ENCODE measurements around the gene NTNG1.
A peak's percentile ranks its signal among the peaks of the same experiment; 100 is the strongest.

NTNG1 gene

GRCh38 chr1:107443027-107443426 lies 302.2 kb downstream of the NTNG1 start:
- no peaks in the 10 kb centered on the region for H3K9me3 ChIP-seq (ENCODE audit: control insufficient read depth, low read length)
- TF ChIP-seq CTCF (IDR thresholded peaks at IDR 0.05) = no peak
- H3K27ac ChIP-seq = no peak overlapping the region
- H3K27me3 ChIP-seq (ENCODE audit: control insufficient read depth, insufficient read depth, low read length) = no peaks in the 10 kb centered on the region
- no peak overlapping the region for H3K4me2 ChIP-seq (ENCODE audit: low read length)
- H3K36me3 ChIP-seq (ENCODE audit: control insufficient read depth, insufficient read depth, low read length) = no peaks in the 10 kb centered on the region
- H3K4me1 ChIP-seq = peaks cover 21% of the 10 kb centered on the region
- no peak overlapping the region for H2AFZ ChIP-seq
- H3K79me2 ChIP-seq = no peaks in the 10 kb centered on the region
- no peak overlapping the region for H3K9ac ChIP-seq
- no peak overlapping the region for H3K4me3 ChIP-seq (ENCODE audit: low read depth, low read length)

GRCh38 chr1:107443860-107444259 lies 303.0 kb downstream of the NTNG1 start:
- H3K27me3 ChIP-seq (ENCODE audit: control insufficient read depth, insufficient read depth, low read length) = no peaks in the 10 kb centered on the region
- peak overlapping the region; percentile 29 for H2AFZ ChIP-seq
- no peaks in the 10 kb centered on the region for H3K79me2 ChIP-seq
- H3K4me1 ChIP-seq = peaks cover 21% of the 10 kb centered on the region
- H3K36me3 ChIP-seq (ENCODE audit: control insufficient read depth, insufficient read depth, low read length) = no peaks in the 10 kb centered on the region
- no peak overlapping the region for H3K27ac ChIP-seq
- H3K9me3 ChIP-seq (ENCODE audit: control insufficient read depth, low read length) = no peaks in the 10 kb centered on the region
- no peak for TF ChIP-seq CTCF (IDR thresholded peaks at IDR 0.05)
- no peak overlapping the region for H3K4me3 ChIP-seq (ENCODE audit: low read depth, low read length)
- no peak overlapping the region for H3K4me2 ChIP-seq (ENCODE audit: low read length)
- H3K9ac ChIP-seq = no peak overlapping the region

GRCh38 chr1:107444302-107444701 lies 303.5 kb downstream of the NTNG1 start:
- H3K4me1 ChIP-seq = peaks cover 21% of the 10 kb centered on the region
- H3K9ac ChIP-seq = no peak overlapping the region
- H3K4me2 ChIP-seq (ENCODE audit: low read length) = peak overlapping the region; percentile 41
- no peaks in the 10 kb centered on the region for H3K36me3 ChIP-seq (ENCODE audit: control insufficient read depth, insufficient read depth, low read length)
- no peak overlapping the region for H3K27ac ChIP-seq
- H3K9me3 ChIP-seq (ENCODE audit: control insufficient read depth, low read length) = no peaks in the 10 kb centered on the region
- no peaks in the 10 kb centered on the region for H3K79me2 ChIP-seq
- no peak for TF ChIP-seq CTCF (IDR thresholded peaks at IDR 0.05)
- H3K4me3 ChIP-seq (ENCODE audit: low read depth, low read length) = no peak overlapping the region
- H2AFZ ChIP-seq = peak overlapping the region; percentile 29
- H3K27me3 ChIP-seq (ENCODE audit: control insufficient read depth, insufficient read depth, low read length) = no peaks in the 10 kb centered on the region

GRCh38 chr1:107449326-107449725 lies 308.5 kb downstream of the NTNG1 start:
- H3K27me3 ChIP-seq (ENCODE audit: control insufficient read depth, insufficient read depth, low read length) = no peaks in the 10 kb centered on the region
- H3K9ac ChIP-seq = no peak overlapping the region
- no peak for TF ChIP-seq CTCF (IDR thresholded peaks at IDR 0.05)
- H3K9me3 ChIP-seq (ENCODE audit: control insufficient read depth, low read length) = no peaks in the 10 kb centered on the region
- no peaks in the 10 kb centered on the region for H3K79me2 ChIP-seq
- H3K4me3 ChIP-seq (ENCODE audit: low read depth, low read length) = no peak overlapping the region
- no peaks in the 10 kb centered on the region for H3K36me3 ChIP-seq (ENCODE audit: control insufficient read depth, insufficient read depth, low read length)
- H3K27ac ChIP-seq = no peak overlapping the region
- no peak overlapping the region for H2AFZ ChIP-seq
- no peak overlapping the region for H3K4me2 ChIP-seq (ENCODE audit: low read length)
- peaks cover 13% of the 10 kb centered on the region for H3K4me1 ChIP-seq

- H3K9ac ChIP-seq = no peak overlapping the region
- H3K36me3 ChIP-seq (ENCODE audit: control insufficient read depth, insufficient read depth, low read length) = no peaks in the 10 kb centered on the region
- H3K27ac ChIP-seq = no peak overlapping the region
- no peaks in the 10 kb centered on the region for H3K79me2 ChIP-seq
- peaks cover 2% of the 10 kb centered on the region for H3K4me1 ChIP-seq
- TF ChIP-seq CTCF (IDR thresholded peaks at IDR 0.05) = no peak
- no peaks in the 10 kb centered on the region for H3K9me3 ChIP-seq (ENCODE audit: control insufficient read depth, low read length)
- no peak overlapping the region for H2AFZ ChIP-seq
- no peak overlapping the region for H3K4me3 ChIP-seq (ENCODE audit: low read depth, low read length)
- H3K27me3 ChIP-seq (ENCODE audit: control insufficient read depth, insufficient read depth, low read length) = no peaks in the 10 kb centered on the region
- H3K4me2 ChIP-seq (ENCODE audit: low read length) = no peak overlapping the region
Measured at GRCh38 chr1:107450899-107451664, 310.2 kb downstream of the NTNG1 start.
